A673 (cell line): Measurements from ENCODE around the gene MSH5.

Experiments used
- EZH2 ChIP-seq: fragments of 200-600 bp; sonication (generic); IDR thresholded peaks from 2 replicates; pipeline ENCODE4 v1.6.1; 2017; ENCODE audit warnings: borderline replicate concordance, low read depth, mild to moderate bottlenecking, mixed read lengths, antibody characterized with exemption, low read length; ENCODE audit not compliant: poor library complexity, severe bottlenecking
- TF ChIP-seq, protein P1 (sequence below): fragments of 300-800, 200-600 bp; sonication (generic); conservative IDR thresholded peaks from 2 replicates; pipeline ENCODE4 v1.5.1; 2017; ENCODE audit warnings: low read depth, mild to moderate bottlenecking, antibody characterized with exemption, low read length, moderate library complexity, mixed read lengths

DNA sequence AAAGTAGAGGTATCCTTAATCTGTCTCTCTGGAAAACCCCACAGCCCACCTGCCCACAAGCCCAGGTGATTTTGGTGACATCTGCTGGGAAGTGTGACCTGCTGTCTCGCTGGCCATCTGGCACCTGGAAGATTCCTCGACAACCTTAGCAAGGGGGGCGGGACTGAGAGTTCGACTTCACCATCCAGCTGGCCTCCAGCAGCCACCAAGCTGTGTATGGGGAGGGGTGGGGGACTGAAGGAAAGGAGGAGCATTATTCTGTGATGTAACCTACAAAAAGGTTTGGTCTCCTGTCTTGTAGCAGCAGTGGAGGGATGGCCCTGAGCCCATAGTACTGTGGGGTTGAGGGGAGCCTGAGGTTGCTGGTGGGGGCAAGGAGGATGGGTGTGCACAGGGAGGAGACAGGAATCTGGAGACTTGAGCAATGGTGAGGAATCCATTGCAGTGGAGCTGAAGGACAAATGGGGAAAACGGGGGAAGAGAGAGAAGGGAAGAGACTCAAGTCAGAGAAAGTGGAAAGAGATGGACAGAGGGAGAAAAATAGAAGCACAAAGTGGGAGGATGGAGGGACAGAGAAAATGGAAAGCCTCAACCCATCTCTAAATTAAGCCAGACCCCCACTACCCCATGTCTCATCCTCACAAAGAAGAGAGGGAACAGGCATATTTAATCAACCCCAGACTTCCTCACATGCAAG lies 29.1 kb upstream of the MSH5 start:
- TF ChIP-seq, protein P1, sequence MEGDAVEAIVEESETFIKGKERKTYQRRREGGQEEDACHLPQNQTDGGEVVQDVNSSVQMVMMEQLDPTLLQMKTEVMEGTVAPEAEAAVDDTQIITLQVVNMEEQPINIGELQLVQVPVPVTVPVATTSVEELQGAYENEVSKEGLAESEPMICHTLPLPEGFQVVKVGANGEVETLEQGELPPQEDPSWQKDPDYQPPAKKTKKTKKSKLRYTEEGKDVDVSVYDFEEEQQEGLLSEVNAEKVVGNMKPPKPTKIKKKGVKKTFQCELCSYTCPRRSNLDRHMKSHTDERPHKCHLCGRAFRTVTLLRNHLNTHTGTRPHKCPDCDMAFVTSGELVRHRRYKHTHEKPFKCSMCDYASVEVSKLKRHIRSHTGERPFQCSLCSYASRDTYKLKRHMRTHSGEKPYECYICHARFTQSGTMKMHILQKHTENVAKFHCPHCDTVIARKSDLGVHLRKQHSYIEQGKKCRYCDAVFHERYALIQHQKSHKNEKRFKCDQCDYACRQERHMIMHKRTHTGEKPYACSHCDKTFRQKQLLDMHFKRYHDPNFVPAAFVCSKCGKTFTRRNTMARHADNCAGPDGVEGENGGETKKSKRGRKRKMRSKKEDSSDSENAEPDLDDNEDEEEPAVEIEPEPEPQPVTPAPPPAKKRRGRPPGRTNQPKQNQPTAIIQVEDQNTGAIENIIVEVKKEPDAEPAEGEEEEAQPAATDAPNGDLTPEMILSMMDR, result no peak
- TF ChIP-seq EZH2, result no peak
